ENCODE results near the gene SNORC. TPM values are rescaled to one million over a fixed set of nuclear protein-coding genes. Genes with fewer than 3 reads are reported as not detected.

The SNORC gene
- total and polyA plus RNA-seq, 12 donors, result 0.70 to 1.7 (median 0.94) TPM

DNA sequence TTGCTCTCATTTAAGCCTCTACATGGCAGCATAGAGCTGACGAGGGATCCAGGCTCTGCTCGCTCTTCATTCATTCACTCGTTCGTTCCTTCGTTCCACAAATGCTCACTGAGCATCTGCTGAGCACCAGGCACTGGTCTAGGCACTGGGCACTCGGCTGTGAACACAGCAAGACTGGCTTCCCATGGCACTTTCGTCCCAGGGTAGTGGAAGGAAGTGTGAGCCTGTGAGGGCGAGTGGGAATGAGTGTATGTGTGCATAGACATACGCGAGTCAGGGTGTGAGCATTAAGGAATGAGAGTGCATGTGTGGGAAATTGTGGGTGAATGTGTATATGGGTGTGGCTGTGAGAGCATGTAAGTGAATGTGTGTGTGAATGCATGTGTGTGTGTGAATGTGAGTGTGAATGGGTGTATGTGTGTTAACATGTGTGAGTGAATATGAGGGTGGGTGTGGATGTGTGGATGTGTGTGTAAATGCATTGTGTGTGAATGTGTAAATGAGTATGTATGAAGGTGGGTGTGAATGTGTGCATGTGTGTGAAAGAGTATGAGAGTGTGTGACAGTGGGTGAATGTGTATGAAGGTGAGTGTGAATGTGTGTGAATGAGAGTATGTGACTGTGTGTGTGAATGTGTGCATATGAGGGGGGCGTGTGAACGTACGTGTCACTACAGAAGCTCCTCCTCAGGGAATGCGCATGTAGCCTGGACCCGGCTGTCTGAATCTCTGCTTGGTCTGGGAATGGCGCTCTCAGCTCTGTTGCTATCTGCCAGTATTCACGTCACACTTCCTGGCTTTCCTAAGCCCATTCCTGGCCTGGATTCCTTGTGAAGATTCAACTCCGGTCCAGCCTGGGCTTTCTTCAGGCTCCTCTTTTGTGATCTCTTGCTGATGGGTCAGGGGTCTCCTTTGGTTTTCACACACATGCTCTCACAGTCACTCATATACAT lies 28.8 kb downstream of the SNORC start:
- no peak for TF ChIP-seq CTCF (IDR thresholded peaks at IDR 0.05)
- peaks cover 0 to 17% (median 0%) of the 10 kb centered on the region in 9 donors for H3K4me1 ChIP-seq
- H3K27ac ChIP-seq, result no peak overlapping the region
- intact Hi-C loops (cut with DNase I), result no loop called here
- WGBS, 2 donors, result 65 to 67% methylated on average over 18 of the region's 18 CpGs
- no peaks in the 10 kb centered on the region for H3K36me3 ChIP-seq
- ATAC-seq, result peak in 6 of 8 donors; percentile 28 to 49 (median 38)
- DNase-seq, result no peak
- no peak overlapping the region for H3K4me3 ChIP-seq
- H3K27me3 ChIP-seq, result peaks cover 0 to 41% (median 18%) of the 10 kb centered on the region in 7 donors
- H3K9me3 ChIP-seq, result no peaks in the 10 kb centered on the region

GRCh38 chr2:232900811-232901735 lies 31.0 kb downstream of the SNORC start:
- H3K4me1 ChIP-seq, result peaks cover 0 to 17% (median 0%) of the 10 kb centered on the region in 9 donors
- H3K9me3 ChIP-seq, result no peaks in the 10 kb centered on the region
- WGBS, 2 donors, result 58 to 63% methylated on average over 43 of the region's 43 CpGs
- intact Hi-C loops (cut with DNase I), result no loop called here
- H3K4me3 ChIP-seq, result no peak overlapping the region
- DNase-seq (no peak), ATAC-seq (peak in 1 of 8 donors; percentile 41)
- no peaks in the 10 kb centered on the region for H3K36me3 ChIP-seq
- H3K27me3 ChIP-seq, result peaks cover 0 to 28% (median 18%) of the 10 kb centered on the region in 7 donors
- TF ChIP-seq CTCF (IDR thresholded peaks at IDR 0.05), result no peak
- peak overlapping the region in 1 of 10 donors; percentile 20 for H3K27ac ChIP-seq

GRCh38 chr2:232901736-232902578 lies 31.9 kb downstream of the SNORC start:
- peak in 5 of 8 donors; percentile 31 to 74 (median 42) for ATAC-seq

More at GRCh38 chr2:232901736-232902578, 31.9 kb downstream of the SNORC start:
- 60 to 71% methylated on average over 28 of the region's 28 CpGs for WGBS, 2 donors
- intact Hi-C loops (cut with DNase I), result no loop called here
- DNase-seq, result no peak
- H3K27ac ChIP-seq, result peak overlapping the region in 1 of 10 donors; percentile 20
- peaks cover 0 to 17% (median 0%) of the 10 kb centered on the region in 9 donors for H3K4me1 ChIP-seq
- peaks cover 0 to 28% (median 18%) of the 10 kb centered on the region in 7 donors for H3K27me3 ChIP-seq
- no peak for TF ChIP-seq CTCF (IDR thresholded peaks at IDR 0.05)
- H3K36me3 ChIP-seq, result no peaks in the 10 kb centered on the region
- no peak overlapping the region for H3K4me3 ChIP-seq
- no peaks in the 10 kb centered on the region for H3K9me3 ChIP-seq

Measured in heart right ventricle (tissue), 16 donors.